Right lung (tissue), 5 donors: Measurements from ENCODE around the gene PPP1R14D. TPM values are rescaled to one million over a fixed set of nuclear protein-coding genes. Genes with fewer than 3 reads are reported as not detected.

Experiments used
- polyA plus RNA-seq, 5 donors: library from polyadenylated mRNA; unstranded; fragments of 120-200 nt; gene quantifications; one replicate each; pipeline versions ENCODE4 v1.2.1 to v1.2.3, GENCODE V29; 2013; ENCODE audit warnings: inconsistent platforms in 1 of 5, low replicate concordance in 1 of 5; ENCODE audit not compliant: insufficient read length in 5 of 5, insufficient read depth in 1 of 5

The PPP1R14D gene
- polyA plus RNA-seq, 5 donors: 0.23 to 0.49 (median 0.37) TPM

Other genes with a start within 250 kb of the PPP1R14D start
- 10 to 100 TPM in 4 of 5 donors, 1 to 10 TPM in 1; 9.3 to 43.3 (median 19.7) TPM for gene KNL1, start 234.5 kb downstream of the PPP1R14D start, polyA plus RNA-seq
- gene RAD51, start 133.5 kb downstream of the PPP1R14D start, polyA plus RNA-seq: 10 to 100 TPM in 3 of 5 donors, 1 to 10 TPM in 2; 9.2 to 18.5 (median 12.2) TPM
- 10 to 100 TPM; 28.9 to 39.0 (median 31.4) TPM for gene RMDN3, start 73.5 kb downstream of the PPP1R14D start, polyA plus RNA-seq
- gene GCHFR, start 64.6 kb downstream of the PPP1R14D start, polyA plus RNA-seq: 10 to 100 TPM; 11.5 to 18.8 (median 13.8) TPM
- gene C15orf62, start 58.7 kb downstream of the PPP1R14D start, polyA plus RNA-seq: 1 to 10 TPM; 2.6 to 4.6 (median 3.8) TPM
- 10 to 100 TPM; 26.2 to 32.5 (median 31.9) TPM for gene ZFYVE19, start 21.6 kb downstream of the PPP1R14D start, polyA plus RNA-seq
- gene DNAJC17, start 21.2 kb downstream of the PPP1R14D start, polyA plus RNA-seq: 10 to 100 TPM; 37.2 to 44.9 (median 41.9) TPM
- 10 to 100 TPM; 46.0 to 68.7 (median 58.4) TPM for gene SPINT1, start 15.3 kb upstream of the PPP1R14D start, polyA plus RNA-seq
- under 1 TPM; 0.36 to 0.60 (median 0.51) TPM for gene RHOV, start 45.5 kb upstream of the PPP1R14D start, polyA plus RNA-seq
- 10 to 100 TPM in 3 of 5 donors, 1 to 10 TPM in 2; 9.2 to 14.5 (median 10.2) TPM for gene VPS18, start 65.7 kb upstream of the PPP1R14D start, polyA plus RNA-seq
- 10 to 100 TPM; 12.7 to 24.7 (median 19.7) TPM for gene DLL4, start 100.6 kb upstream of the PPP1R14D start, polyA plus RNA-seq
- 1 to 10 TPM in 4 of 5 donors, under 1 TPM in 1; 0.73 to 1.5 (median 1.1) TPM for gene CHAC1, start 124.8 kb upstream of the PPP1R14D start, polyA plus RNA-seq